GM19455 (cell line): Measurements from ENCODE around the gene BEND5.

Source experiments
- ATAC-seq: cut with Tn5 transposase; IDR thresholded peaks from one replicate; pipeline ENCODE4 v1.9.1; 2021; ENCODE audit not compliant: unreplicated experiment

BEND5 gene

GRCh38 chr1:48776393-48777218 lies at the start of gene BEND5:
Gene BEND5 (minus strand): TSS chr1:48776891. CDS start chr1:48776831, 60 bp downstream.
- ATAC-seq, result no peak

- ATAC-seq, result no peak
Observed at GRCh38 chr1:48823168-48823567, 46.5 kb upstream of the BEND5 start.

GRCh38 chr1:48820491-48820890 lies 43.8 kb upstream of the BEND5 start:
- no peak for ATAC-seq

GRCh38 chr1:48817505-48818114 lies 40.9 kb upstream of the BEND5 start:
- no peak for ATAC-seq

- no peak for ATAC-seq
Observed at GRCh38 chr1:48810740-48811139, 34.0 kb upstream of the BEND5 start.

GRCh38 chr1:48808496-48808895 lies 31.8 kb upstream of the BEND5 start:
- ATAC-seq, result no peak

- no peak for ATAC-seq
Observed at GRCh38 chr1:48807554-48808260, 31.0 kb upstream of the BEND5 start.

GRCh38 chr1:48803474-48803873 lies 26.8 kb upstream of the BEND5 start:
- no peak for ATAC-seq

GRCh38 chr1:48794816-48795215 lies 18.1 kb upstream of the BEND5 start:
- ATAC-seq, result no peak

GRCh38 chr1:48793863-48794262 lies 17.2 kb upstream of the BEND5 start:
- ATAC-seq, result no peak

GRCh38 chr1:48792961-48793360 lies 16.3 kb upstream of the BEND5 start:
- ATAC-seq, result no peak

- ATAC-seq, result no peak
Observed at GRCh38 chr1:48790397-48790796, 13.7 kb upstream of the BEND5 start.

GRCh38 chr1:48789903-48790302 lies 13.2 kb upstream of the BEND5 start:
- no peak for ATAC-seq

- ATAC-seq, result no peak
Observed at GRCh38 chr1:48785869-48786268, 9.2 kb upstream of the BEND5 start.

GRCh38 chr1:48784301-48784700 lies 7.6 kb upstream of the BEND5 start:
- no peak for ATAC-seq

GRCh38 chr1:48777219-48777895 lies 666 bp upstream of the BEND5 start:
- no peak for ATAC-seq

- ATAC-seq, result no peak
Observed at GRCh38 chr1:48775831-48776392, 779 bp downstream of the BEND5 start.

- ATAC-seq, result no peak
Observed at GRCh38 chr1:48773133-48773532, 3.6 kb downstream of the BEND5 start.

- ATAC-seq, result no peak
Observed at GRCh38 chr1:48772211-48772610, 4.5 kb downstream of the BEND5 start.

- no peak for ATAC-seq
Observed at GRCh38 chr1:48771561-48771960, 5.1 kb downstream of the BEND5 start.

GRCh38 chr1:48767975-48768510 lies 8.6 kb downstream of the BEND5 start:
- ATAC-seq, result no peak
